Transverse colon (tissue), 4 donors: ENCODE results near the gene HASPIN. TPM values are rescaled to one million over a fixed set of nuclear protein-coding genes. Genes with fewer than 3 reads are reported as not detected.

ENCODE experiments used
- DNase-seq: peaks from one replicate; pipeline ENCODE4 v3.0.0-alpha.2; 2019
- H3K27ac ChIP-seq, 4 donors: fragments of 200-600 bp; sonication (generic); 2 replicates each; pipeline ENCODE4 v1.5.1; 2016 to 2018; ENCODE audit warnings: inconsistent platforms in 4 of 4
- H3K27me3 ChIP-seq: fragments of 200-600 bp; sonication (generic); 2 replicates; pipeline ENCODE4 v1.5.1; 2017; ENCODE audit warnings: inconsistent platforms
- H3K36me3 ChIP-seq, 4 donors: fragments of 200-600 bp; sonication (generic); 2 replicates each; pipeline ENCODE4 v1.5.1; 2017 to 2019; ENCODE audit warnings: inconsistent platforms in 4 of 4
- H3K4me1 ChIP-seq, 4 donors: fragments of 200-600 bp; sonication (generic); 2 replicates each; pipeline ENCODE4 v1.5.1; 2017 to 2020; ENCODE audit warnings: inconsistent platforms in 4 of 4
- H3K4me3 ChIP-seq, 4 donors: fragments of 200-600 bp; sonication (generic); 1 replicate in 1 of 4; 2 replicates in 3 of 4; pipeline versions ENCODE4 v1.5.1 to v1.6.1; 2017 to 2019; ENCODE audit warnings: inconsistent platforms in 4 of 4
- H3K9me3 ChIP-seq, 2 donors: fragments of 200-600 bp; sonication (generic); 2 replicates each; pipeline ENCODE4 v1.5.1; 2017 to 2019; ENCODE audit warnings: inconsistent platforms in 2 of 2
- EP300 ChIP-seq: sonication (generic); formaldehyde crosslinking; IDR thresholded peaks from one replicate; pipeline ENCODE4 v1.6.1; 2017; ENCODE audit warnings: antibody characterized with exemption, low read depth
- POLR2A ChIP-seq: fragments of 450-650 bp; IDR thresholded peaks from one replicate; pipeline ENCODE4 v1.6.1; 2016; ENCODE audit warnings: antibody characterized with exemption, mild to moderate bottlenecking, moderate library complexity
- POLR2AphosphoS5 ChIP-seq, 3 donors: sonication (generic); formaldehyde crosslinking; IDR thresholded peaks; one replicate each; pipeline ENCODE4 v1.6.1; 2016; ENCODE audit warnings: antibody characterized with exemption in 3 of 3
- WGBS, 2 donors: methylation state at CpG; one replicate each; pipeline ENCODE4 v1.1.5; 2018; ENCODE audit warnings: low coverage in 1 of 2; 5-methylcytosine and 5-hydroxymethylcytosine counted together
- in situ Hi-C, 4 donors: fragments of 200-750 bp; cut with MboI; loops; one replicate each; pipeline versions ENCODE4 v1.15.0 to v1.15.1; 2017; ENCODE audit warnings: low sequenced_read_pairs in 3 of 4, low pct_ligation_motif_present in 1 of 4, low pct_unique_long_range_greater_than_20kb in 1 of 4
- intact Hi-C: fragments of 100-400 bp; cut with DNase I; formaldehyde crosslinking; loops from one replicate; pipeline ENCODE4 v1.15.1; 2023; ENCODE audit warnings: low total_unique reads
- total RNA-seq, 4 donors: library from RNA; depleted of rRNA; stranded (reverse); fragments of >200 nt; gene quantifications; one replicate each; pipeline ENCODE4 v1.1.0, GENCODE V29; 2016
- TF ChIP-seq, protein P1 (sequence below), 5 experiments: fragments of 200-600 bp in 3 of 5; fragments of 450-650 bp in 2 of 5; sonication (generic) in 3 of 5; IDR thresholded peaks; 1 replicate in 2 of 5; 2 replicates in 3 of 5; pipeline ENCODE4 v1.5.1; 2016 to 2017; ENCODE audit warnings: antibody characterized with exemption in 5 of 5, inconsistent platforms in 3 of 5, mild to moderate bottlenecking in 2 of 5, moderate library complexity in 1 of 5

Gene HASPIN
- total RNA-seq, 4 donors from 2014 or later: 0.14 to 2.4 (median 0.64) TPM; not detected in 1

- H3K9me3 ChIP-seq: no peaks in the 10 kb centered on the region
- peaks cover 46% of the 10 kb centered on the region for H3K27me3 ChIP-seq
- no peaks in the 10 kb centered on the region for H3K4me1 ChIP-seq
- H3K27ac ChIP-seq: no peak overlapping the region
- H3K4me3 ChIP-seq: no peak overlapping the region
- 88 to 97% methylated on average over 6 to 35 of the region's 44 CpGs for WGBS, 2 donors
- TF ChIP-seq POLR2A (no peak), EP300 (no peak), POLR2AphosphoS5 (IDR thresholded peaks at IDR 0.05) (no peak)
- TF ChIP-seq, protein P1, sequence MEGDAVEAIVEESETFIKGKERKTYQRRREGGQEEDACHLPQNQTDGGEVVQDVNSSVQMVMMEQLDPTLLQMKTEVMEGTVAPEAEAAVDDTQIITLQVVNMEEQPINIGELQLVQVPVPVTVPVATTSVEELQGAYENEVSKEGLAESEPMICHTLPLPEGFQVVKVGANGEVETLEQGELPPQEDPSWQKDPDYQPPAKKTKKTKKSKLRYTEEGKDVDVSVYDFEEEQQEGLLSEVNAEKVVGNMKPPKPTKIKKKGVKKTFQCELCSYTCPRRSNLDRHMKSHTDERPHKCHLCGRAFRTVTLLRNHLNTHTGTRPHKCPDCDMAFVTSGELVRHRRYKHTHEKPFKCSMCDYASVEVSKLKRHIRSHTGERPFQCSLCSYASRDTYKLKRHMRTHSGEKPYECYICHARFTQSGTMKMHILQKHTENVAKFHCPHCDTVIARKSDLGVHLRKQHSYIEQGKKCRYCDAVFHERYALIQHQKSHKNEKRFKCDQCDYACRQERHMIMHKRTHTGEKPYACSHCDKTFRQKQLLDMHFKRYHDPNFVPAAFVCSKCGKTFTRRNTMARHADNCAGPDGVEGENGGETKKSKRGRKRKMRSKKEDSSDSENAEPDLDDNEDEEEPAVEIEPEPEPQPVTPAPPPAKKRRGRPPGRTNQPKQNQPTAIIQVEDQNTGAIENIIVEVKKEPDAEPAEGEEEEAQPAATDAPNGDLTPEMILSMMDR (IDR thresholded peaks at IDR 0.05): no peak
- no peak for DNase-seq
- in situ Hi-C loops (no loop called here), intact Hi-C loops (no loop called here)
- no peaks in the 10 kb centered on the region for H3K36me3 ChIP-seq
Observed at GRCh38 chr17:3689262-3690093, 34.2 kb upstream of the HASPIN start.

DNA sequence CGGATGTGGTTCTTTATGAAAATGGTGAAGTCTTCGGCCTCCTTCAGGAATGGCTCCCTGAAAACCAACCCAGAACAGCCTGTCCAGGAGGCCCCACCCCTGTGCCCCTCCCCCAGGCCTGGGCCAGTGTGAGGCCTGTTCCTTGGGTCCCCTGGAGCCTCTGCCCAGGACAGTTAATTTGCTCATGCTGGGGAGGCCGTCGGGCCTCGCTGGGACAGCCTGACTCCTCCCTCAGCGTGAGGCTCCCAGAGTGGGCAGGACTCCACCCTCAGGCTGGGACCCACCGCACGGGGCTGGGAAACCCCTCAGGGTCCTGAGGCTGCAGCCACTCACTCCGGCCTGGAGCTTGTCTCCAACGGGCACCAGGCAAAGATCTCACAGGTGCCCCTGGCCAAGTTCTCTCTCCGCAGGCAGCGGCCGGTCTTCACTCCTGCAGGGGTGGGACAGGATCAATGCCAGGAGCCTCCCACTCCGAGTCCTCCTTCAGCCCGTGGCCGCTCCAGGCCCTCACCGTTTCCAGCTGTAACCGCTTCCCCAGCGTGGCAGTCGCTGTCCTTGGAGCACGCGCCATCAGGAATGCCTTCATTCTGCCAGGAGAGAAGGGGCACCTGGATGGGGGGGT is 33.5 kb upstream of the HASPIN start:
- H3K27ac ChIP-seq: no peak overlapping the region
- no peak for DNase-seq
- in situ Hi-C loops: no loop called here
- TF ChIP-seq EP300 (no peak), POLR2AphosphoS5 (IDR thresholded peaks at IDR 0.05) (no peak), POLR2A (no peak)
- TF ChIP-seq, protein P1 (IDR thresholded peaks at IDR 0.05): no peak
- 72 to 87% methylated on average over 10 to 21 of the region's 22 CpGs for WGBS, 2 donors
- peaks cover 0 to 3% (median 2%) of the 10 kb centered on the region in 4 donors for H3K4me1 ChIP-seq
- H3K9me3 ChIP-seq: no peaks in the 10 kb centered on the region
- H3K27me3 ChIP-seq: peaks cover 47% of the 10 kb centered on the region
- intact Hi-C loops: no loop called here
- no peak overlapping the region for H3K4me3 ChIP-seq
- H3K36me3 ChIP-seq: no peaks in the 10 kb centered on the region

GRCh38 chr17:3691617-3692067 is 32.1 kb upstream of the HASPIN start:
- WGBS, 2 donors: 64 to 81% methylated on average over 4 to 11 of the region's 16 CpGs

GRCh38 chr17:3692346-3692745 is 31.4 kb upstream of the HASPIN start:
- TF ChIP-seq POLR2AphosphoS5 (IDR thresholded peaks at IDR 0.05) (no peak), EP300 (no peak), POLR2A (no peak)
- TF ChIP-seq, protein P1 (IDR thresholded peaks at IDR 0.05): no peak
- H3K27me3 ChIP-seq: peaks cover 66% of the 10 kb centered on the region
- no peak overlapping the region for H3K27ac ChIP-seq
- no peaks in the 10 kb centered on the region for H3K36me3 ChIP-seq
- no peaks in the 10 kb centered on the region for H3K9me3 ChIP-seq
- H3K4me3 ChIP-seq: no peak overlapping the region
- in situ Hi-C loops: no loop called here
- no peak for DNase-seq
- 86 to 88% methylated on average over 4 to 9 of the region's 9 CpGs for WGBS, 2 donors
- H3K4me1 ChIP-seq: peaks cover 4 to 17% (median 14%) of the 10 kb centered on the region in 4 donors
- intact Hi-C loops: no loop called here

More at GRCh38 chr17:3691617-3692067, 32.1 kb upstream of the HASPIN start:
- H3K27ac ChIP-seq: no peak overlapping the region
- no peak for DNase-seq
- in situ Hi-C loops: no loop called here
- TF ChIP-seq POLR2A (no peak), POLR2AphosphoS5 (IDR thresholded peaks at IDR 0.05) (no peak), EP300 (no peak)
- TF ChIP-seq, protein P1 (IDR thresholded peaks at IDR 0.05): no peak
- no peak overlapping the region for H3K4me3 ChIP-seq
- H3K36me3 ChIP-seq: no peaks in the 10 kb centered on the region
- H3K9me3 ChIP-seq: no peaks in the 10 kb centered on the region
- intact Hi-C loops: no loop called here
- peaks cover 4 to 16% (median 14%) of the 10 kb centered on the region in 4 donors for H3K4me1 ChIP-seq
- H3K27me3 ChIP-seq: peaks cover 59% of the 10 kb centered on the region
